Hematopoietic multipotent progenitor cell treated with erythropoietin and hydrocortisone succinate and interleukin-3 and kit ligand, for 6 days (in vitro differentiated cells): ENCODE results near the gene SH3D19.
"Not testable (repeated sequence)": the region's sequence is repeated elsewhere in the genome, so short reads cannot be mapped to it uniquely, and the experiment has no call there.

Experiments used
- DNase-seq: peaks from one replicate; pipeline ENCODE4 v3.0.0-alpha.2; 2015

The SH3D19 gene

GRCh38 chr4:151091047-151091446, 234.4 kb downstream of the SH3D19 start:
- no peak for DNase-seq

- DNase-seq = no peak
Observed at GRCh38 chr4:151087467-151087866, 237.9 kb downstream of the SH3D19 start.

GRCh38 chr4:151077978-151078377, 247.4 kb downstream of the SH3D19 start:
- DNase-seq = not testable (repeated sequence)

DNA sequence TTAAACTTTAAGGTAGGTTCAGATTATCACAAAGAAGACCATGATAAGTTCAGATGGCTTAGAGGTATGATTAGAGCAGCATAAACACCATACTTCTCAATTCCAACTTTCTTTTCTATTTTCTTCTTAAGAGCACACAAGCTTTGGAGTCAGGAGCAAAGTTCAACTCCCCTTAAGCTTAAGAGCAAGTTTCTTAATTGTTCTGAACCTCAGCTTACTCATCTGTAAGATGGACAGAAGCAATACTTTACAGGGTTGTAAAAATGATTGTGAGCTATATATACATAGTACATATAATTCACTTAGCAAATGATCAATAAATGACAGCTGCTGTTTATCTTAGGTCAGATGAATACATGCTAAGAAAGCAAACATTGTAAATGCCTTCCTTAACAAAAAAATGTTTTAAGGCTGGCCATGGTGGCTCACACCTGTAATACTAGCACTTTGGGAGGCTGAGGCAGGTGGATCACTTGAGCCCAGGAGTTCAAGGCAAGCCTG, 250.9 kb downstream of the SH3D19 start:
- DNase-seq = no peak
